ENCODE measurements around the gene ATXN10.
A peak's percentile ranks its signal among the peaks of the same experiment; 100 is the strongest.

ATXN10 gene

DNA sequence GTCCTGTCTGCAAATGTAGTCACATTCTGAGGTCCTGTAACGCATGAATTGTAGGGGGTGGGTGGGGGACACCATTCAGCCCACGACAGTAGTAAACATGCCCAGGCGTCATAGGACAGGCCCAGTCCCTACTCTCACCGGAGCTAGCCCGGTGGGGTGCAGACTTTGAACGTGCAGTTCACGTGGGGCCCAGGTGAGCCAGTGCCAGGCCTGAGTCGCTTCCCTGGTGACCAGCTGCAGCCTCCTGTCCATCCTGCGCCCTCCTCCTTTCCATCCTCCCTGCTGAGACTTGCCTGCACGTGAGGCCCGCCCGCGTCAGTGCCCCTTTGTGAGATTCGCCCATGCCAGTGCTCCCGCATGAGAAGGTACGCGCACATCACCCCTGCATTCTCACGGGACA is 188.6 kb downstream of the ATXN10 start:
- no peak overlapping the region for H3K27ac ChIP-seq (ENCODE audit: low read depth, low read length)
- H3K9me3 ChIP-seq (ENCODE audit: insufficient read depth, low read length) = no peaks in the 10 kb centered on the region
- no peak overlapping the region for H2AFZ ChIP-seq (ENCODE audit: low read depth, low read length, severe bottlenecking)
- H3K4me3 ChIP-seq (ENCODE audit: insufficient read depth, low read length, poor library complexity, severe bottlenecking) = no peak overlapping the region
- H3K27me3 ChIP-seq (ENCODE audit: low read length) = no peaks in the 10 kb centered on the region
- H4K20me1 ChIP-seq (ENCODE audit: low read depth, low read length) = no peaks in the 10 kb centered on the region
- no peaks in the 10 kb centered on the region for H3K79me2 ChIP-seq (ENCODE audit: insufficient read depth, low read length)
- no peak for TF ChIP-seq EZH2phosphoT487 (conservative IDR thresholded peaks at IDR 0.05; ENCODE audit: low read length)
- TF ChIP-seq, protein P1, sequence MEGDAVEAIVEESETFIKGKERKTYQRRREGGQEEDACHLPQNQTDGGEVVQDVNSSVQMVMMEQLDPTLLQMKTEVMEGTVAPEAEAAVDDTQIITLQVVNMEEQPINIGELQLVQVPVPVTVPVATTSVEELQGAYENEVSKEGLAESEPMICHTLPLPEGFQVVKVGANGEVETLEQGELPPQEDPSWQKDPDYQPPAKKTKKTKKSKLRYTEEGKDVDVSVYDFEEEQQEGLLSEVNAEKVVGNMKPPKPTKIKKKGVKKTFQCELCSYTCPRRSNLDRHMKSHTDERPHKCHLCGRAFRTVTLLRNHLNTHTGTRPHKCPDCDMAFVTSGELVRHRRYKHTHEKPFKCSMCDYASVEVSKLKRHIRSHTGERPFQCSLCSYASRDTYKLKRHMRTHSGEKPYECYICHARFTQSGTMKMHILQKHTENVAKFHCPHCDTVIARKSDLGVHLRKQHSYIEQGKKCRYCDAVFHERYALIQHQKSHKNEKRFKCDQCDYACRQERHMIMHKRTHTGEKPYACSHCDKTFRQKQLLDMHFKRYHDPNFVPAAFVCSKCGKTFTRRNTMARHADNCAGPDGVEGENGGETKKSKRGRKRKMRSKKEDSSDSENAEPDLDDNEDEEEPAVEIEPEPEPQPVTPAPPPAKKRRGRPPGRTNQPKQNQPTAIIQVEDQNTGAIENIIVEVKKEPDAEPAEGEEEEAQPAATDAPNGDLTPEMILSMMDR (IDR thresholded peaks at IDR 0.05; ENCODE audit: insufficient read depth, low read length, poor library complexity, severe bottlenecking) = no peak
- H3K36me3 ChIP-seq (ENCODE audit: low read length) = no peaks in the 10 kb centered on the region
- no peak overlapping the region for H3K4me2 ChIP-seq (ENCODE audit: low read depth, low read length, poor library complexity, severe bottlenecking)
- peaks cover 7% of the 10 kb centered on the region; the same call in 1 of the 2 replicates for H3F3A ChIP-seq (ENCODE audit: insufficient read depth)
- no peak overlapping the region for H3K9ac ChIP-seq (ENCODE audit: low read length)
- no peaks in the 10 kb centered on the region for H3K9me2 ChIP-seq (replicated peaks; ENCODE audit: insufficient read depth, low read length)

GRCh38 chr22:45861259-45861658 is 189.6 kb downstream of the ATXN10 start:
- TF ChIP-seq EZH2phosphoT487 (conservative IDR thresholded peaks at IDR 0.05; ENCODE audit: low read length) = no peak
- TF ChIP-seq, protein P1 (IDR thresholded peaks at IDR 0.05; ENCODE audit: insufficient read depth, low read length, poor library complexity, severe bottlenecking) = no peak
- H3K36me3 ChIP-seq (ENCODE audit: low read length) = no peaks in the 10 kb centered on the region
- H3K4me2 ChIP-seq (ENCODE audit: low read depth, low read length, poor library complexity, severe bottlenecking) = no peak overlapping the region
- H3K79me2 ChIP-seq (ENCODE audit: insufficient read depth, low read length) = no peaks in the 10 kb centered on the region
- H3K9me2 ChIP-seq (replicated peaks; ENCODE audit: insufficient read depth, low read length) = no peaks in the 10 kb centered on the region
- H3K9ac ChIP-seq (ENCODE audit: low read length) = no peak overlapping the region
- no peaks in the 10 kb centered on the region for H4K20me1 ChIP-seq (ENCODE audit: low read depth, low read length)
- no peak overlapping the region for H3K27ac ChIP-seq (ENCODE audit: low read depth, low read length)
- H3K27me3 ChIP-seq (ENCODE audit: low read length) = no peaks in the 10 kb centered on the region
- H3K9me3 ChIP-seq (ENCODE audit: insufficient read depth, low read length) = no peaks in the 10 kb centered on the region
- no peak overlapping the region for H2AFZ ChIP-seq (ENCODE audit: low read depth, low read length, severe bottlenecking)
- peaks cover 7% of the 10 kb centered on the region; the same call in 1 of the 2 replicates for H3F3A ChIP-seq (ENCODE audit: insufficient read depth)
- no peak overlapping the region for H3K4me3 ChIP-seq (ENCODE audit: insufficient read depth, low read length, poor library complexity, severe bottlenecking)

DNA sequence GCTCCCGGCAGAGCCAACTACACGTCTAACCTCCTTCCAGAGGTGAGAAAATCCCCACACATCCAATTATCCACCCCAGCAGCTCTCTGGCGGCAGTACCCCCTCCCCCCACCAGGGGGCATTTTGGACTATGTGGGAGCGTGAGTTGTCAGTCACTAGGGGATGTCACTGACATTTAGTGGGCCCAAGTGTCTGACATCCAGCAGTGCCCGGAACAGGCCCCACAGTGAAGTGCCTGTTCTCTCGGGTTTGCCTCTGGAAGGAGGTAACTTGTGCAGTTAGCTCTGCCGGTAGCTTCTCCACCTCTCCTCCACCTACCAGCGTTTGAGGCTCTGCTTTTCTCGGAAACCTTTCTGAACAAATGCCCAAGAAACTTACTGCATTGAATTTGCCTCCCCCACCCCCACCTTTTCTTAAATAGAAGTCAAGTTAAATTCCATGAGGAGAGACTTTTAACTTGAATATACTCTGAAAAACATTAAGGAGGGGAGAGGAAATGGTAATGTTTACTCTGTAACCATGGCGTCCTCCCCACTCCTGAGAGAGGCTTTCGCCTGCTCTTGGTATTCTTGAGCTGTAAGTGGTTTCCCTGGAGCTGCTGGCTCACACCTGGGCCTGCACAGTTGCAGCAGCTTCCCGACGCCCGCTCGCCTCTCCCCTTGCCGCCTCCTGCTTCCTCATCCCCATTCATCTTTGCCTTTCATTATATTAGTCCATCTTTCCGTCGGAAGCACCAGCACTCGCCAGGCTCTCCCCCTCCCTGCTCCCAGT is 192.5 kb downstream of the ATXN10 start:
- TF ChIP-seq, protein P1 (IDR thresholded peaks at IDR 0.05; ENCODE audit: insufficient read depth, low read length, poor library complexity, severe bottlenecking) = peak; percentile 80
- TF ChIP-seq EZH2phosphoT487 (conservative IDR thresholded peaks at IDR 0.05; ENCODE audit: low read length) = no peak
- no peak overlapping the region for H3K4me2 ChIP-seq (ENCODE audit: low read depth, low read length, poor library complexity, severe bottlenecking)
- no peak overlapping the region for H3K4me3 ChIP-seq (ENCODE audit: insufficient read depth, low read length, poor library complexity, severe bottlenecking)
- no peaks in the 10 kb centered on the region for H3K36me3 ChIP-seq (ENCODE audit: low read length)
- H3F3A ChIP-seq (ENCODE audit: insufficient read depth) = peaks cover 7% of the 10 kb centered on the region; the same call in 1 of the 2 replicates
- H2AFZ ChIP-seq (ENCODE audit: low read depth, low read length, severe bottlenecking) = no peak overlapping the region
- no peaks in the 10 kb centered on the region for H3K9me2 ChIP-seq (replicated peaks; ENCODE audit: insufficient read depth, low read length)
- no peak overlapping the region for H3K9ac ChIP-seq (ENCODE audit: low read length)
- no peaks in the 10 kb centered on the region for H3K9me3 ChIP-seq (ENCODE audit: insufficient read depth, low read length)
- H3K27me3 ChIP-seq (ENCODE audit: low read length) = no peaks in the 10 kb centered on the region
- H4K20me1 ChIP-seq (ENCODE audit: low read depth, low read length) = no peaks in the 10 kb centered on the region
- no peak overlapping the region for H3K27ac ChIP-seq (ENCODE audit: low read depth, low read length)
- no peaks in the 10 kb centered on the region for H3K79me2 ChIP-seq (ENCODE audit: insufficient read depth, low read length)
